Measurements from ENCODE around the gene TEKT1. TPM values are rescaled to one million over a fixed set of nuclear protein-coding genes. Genes with fewer than 3 reads are reported as not detected.
A peak's percentile ranks its signal among the peaks of the same experiment; 100 is the strongest.

TEKT1 gene
- total RNA-seq, 1 experiment from 2014 or later = not detected

DNA sequence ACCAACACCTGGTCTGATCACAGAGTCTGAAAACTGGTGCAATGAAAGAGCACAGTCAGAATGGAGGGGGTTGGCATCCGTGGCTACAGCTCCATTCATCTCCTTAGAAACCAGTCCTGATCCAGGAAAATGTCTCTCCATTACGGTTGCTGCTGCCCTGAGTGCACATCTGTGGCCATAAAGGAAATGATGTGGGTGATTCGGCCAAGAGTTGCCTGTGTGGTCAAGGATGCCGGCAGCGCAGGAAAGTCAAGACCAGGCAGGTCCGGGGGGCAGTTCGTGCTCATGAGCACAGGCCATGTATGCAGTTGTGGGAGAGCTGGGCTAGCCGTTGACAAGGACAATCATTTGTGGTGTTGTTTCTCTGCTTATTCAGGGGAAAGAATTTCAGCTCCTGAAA, 69.8 kb downstream of the TEKT1 start:
- no peak for DNase-seq (ENCODE audit: low read depth)

DNA sequence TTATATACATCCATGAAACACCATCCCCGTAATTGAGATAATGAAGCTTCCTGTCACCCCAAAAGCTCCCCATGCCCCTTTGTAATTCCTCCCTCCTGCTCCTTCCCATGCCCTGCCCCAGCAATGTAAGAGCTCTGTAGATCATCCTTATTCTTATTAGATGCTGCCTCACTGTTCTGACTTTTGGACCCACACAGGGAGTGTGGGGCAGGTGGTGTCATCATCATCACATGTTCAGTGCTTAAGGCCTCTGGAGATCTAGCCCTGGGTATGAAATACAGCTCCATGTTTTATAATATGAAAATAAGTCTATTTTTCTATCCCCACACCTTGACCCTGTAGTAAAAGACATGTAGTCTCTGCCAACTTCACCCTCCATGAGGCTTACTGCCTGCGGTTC, 73.8 kb downstream of the TEKT1 start:
- DNase-seq (ENCODE audit: low read depth) = no peak

DNA sequence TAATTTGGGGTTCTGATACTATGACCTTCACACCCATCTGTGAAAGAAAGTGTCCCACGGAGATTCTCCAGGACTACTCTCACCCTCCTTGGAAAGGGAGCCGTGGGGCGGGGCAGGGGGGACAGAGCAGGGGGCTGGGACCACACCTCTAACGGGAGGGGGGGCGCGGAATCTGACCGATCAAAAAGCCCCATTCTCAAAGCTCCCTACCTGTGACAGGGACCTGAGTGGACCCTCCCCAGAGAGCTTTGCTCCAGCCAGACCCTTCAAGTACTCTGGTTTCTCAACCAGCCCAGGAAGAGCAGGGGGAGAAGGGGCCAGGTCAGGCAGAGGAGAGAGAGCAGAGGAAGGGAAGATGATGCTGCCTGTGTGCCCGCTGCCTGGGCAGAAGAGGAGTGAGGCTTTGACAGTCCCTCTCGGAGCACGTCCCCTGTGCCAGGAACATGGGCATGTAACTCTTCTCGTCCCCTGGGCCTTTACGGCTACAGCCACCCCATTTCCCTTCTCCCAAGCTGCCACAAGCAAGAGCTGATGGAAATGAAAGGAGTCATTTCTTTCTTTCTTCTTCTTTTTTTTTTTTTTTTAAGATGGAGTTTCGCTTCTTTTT, 75.0 kb downstream of the TEKT1 start:
- no peak for DNase-seq (ENCODE audit: low read depth)

DNA sequence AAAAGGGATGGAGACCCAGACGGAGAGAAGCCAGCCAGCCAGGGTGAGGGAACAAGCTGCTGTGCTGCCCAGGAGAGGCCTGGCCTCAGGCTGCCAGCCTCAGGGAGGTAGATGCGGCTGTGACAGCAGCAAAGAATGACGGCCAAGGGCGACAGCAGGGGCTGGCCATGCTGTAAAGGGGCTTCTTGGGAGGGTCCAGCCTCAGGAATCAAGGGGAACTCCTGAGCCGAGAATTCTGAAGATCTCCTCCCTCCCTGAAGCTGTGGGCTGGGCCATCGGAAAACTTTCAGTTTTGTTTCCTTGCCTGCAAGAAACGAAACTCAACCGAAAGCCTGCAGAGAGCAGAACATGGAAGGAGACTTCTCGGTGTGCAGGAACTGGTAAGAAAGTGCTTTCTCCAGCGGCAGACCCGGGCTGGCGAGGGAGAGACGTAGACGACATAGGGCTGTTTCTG, 75.8 kb downstream of the TEKT1 start, which contains the start of gene XAF1:
TSS of gene XAF1 (plus strand) at position 316 of the 454 bp plus-strand sequence. CDS start at position 349, 33 bp downstream.
- peak; percentile 82 for DNase-seq (ENCODE audit: low read depth)

DNA sequence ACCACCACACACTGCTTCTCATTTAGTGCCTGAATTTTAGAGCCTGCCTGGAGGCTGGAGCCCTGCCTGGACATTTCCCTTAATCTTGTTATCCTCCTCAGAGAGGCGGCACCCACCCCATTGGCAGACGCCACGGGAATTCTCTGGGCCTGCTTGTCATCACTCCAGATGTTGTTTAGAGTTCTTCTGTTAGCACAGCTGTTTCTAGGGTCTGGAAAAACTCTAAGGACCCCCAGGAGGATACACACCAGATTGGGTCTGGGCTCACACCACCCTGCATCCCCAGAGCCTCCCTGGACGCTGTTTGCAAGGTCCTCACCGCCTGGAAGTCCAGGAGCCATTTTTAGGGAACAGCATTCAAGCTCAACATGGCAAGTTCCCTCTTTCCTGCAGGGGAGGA, 76.2 kb downstream of the TEKT1 start:
- DNase-seq (ENCODE audit: low read depth) = no peak

DNA sequence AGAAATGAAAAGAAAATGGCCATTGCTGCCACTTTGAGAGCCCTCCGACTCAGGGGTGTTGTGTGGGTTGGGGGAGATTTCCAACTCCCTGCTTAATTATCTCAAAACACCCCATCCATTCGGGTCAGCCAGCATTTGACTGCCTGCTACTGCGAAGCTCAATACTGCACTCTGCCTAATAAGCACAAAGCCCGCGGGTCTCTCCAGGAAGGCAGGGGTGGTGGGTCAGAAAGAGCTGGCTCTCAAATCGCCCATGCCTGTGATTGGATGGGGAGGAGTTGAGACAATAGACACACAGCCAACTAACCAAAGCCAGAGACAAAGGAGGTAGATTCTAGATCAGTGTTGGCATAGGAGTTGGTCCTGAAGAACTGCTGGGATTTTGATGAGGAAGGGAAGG, 78.0 kb downstream of the TEKT1 start:
- DNase-seq (ENCODE audit: low read depth) = no peak

DNA sequence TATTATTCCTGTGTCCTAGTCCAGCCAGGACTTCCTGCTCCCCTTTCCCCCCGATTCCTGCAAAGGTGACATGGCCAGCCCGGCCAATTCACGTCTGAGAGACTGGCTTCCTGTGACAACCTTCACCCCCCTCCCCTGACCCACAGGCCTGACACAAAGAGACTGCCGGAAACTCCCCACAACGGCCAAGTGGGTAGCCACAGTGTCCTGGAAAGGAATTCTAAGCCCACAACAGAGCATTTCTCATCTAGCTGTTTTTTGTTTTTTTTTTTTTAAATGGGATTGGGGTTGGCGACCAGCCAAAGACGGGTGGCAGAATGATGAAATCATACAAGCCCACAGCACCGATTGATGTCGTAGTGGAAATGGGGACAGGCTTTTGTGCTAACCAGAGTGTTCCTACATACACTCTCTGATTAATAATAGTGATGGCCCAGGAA, 78.5 kb downstream of the TEKT1 start:
- DNase-seq (ENCODE audit: low read depth) = peak; percentile 96

DNA sequence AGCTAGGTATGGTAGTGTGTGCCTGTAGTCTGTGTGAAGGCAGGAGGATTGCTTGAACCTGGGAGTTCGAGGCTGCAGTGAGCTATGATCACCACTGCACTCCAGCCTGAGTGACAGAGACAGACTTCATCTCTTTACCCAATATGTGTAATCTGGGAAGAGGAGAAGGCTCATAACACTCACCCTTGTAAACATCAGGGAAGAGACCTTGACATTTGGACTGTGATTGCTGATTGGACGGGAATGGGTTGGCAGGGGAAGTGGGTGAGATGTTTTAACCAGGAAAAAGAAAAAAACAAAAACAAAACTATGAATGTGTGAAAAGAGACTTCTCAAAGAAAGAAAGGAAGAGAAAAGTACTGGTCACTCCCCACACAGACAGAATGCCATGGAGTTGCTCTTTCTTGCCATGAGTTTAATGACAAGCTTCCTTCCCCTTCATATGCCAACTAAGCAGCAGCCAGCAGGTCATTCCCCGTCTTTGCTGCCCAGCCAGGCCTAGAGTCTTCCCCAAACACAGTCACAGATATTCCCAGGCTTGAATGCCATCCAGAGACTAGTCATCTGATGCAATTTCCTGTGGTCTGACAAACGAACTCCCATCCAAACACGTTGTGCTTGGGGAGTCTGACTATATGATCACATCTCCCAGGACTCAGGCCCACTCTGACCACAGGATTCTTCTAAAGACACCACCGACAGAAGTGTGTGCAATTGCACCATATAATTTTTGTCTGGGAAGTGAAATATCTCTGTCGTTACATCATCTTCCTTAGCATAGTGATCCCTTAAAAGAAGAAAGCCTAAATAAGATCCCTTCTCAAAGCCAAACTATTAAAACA, 79.2 kb downstream of the TEKT1 start:
- peak; percentile 99 for DNase-seq (ENCODE audit: low read depth)

DNA sequence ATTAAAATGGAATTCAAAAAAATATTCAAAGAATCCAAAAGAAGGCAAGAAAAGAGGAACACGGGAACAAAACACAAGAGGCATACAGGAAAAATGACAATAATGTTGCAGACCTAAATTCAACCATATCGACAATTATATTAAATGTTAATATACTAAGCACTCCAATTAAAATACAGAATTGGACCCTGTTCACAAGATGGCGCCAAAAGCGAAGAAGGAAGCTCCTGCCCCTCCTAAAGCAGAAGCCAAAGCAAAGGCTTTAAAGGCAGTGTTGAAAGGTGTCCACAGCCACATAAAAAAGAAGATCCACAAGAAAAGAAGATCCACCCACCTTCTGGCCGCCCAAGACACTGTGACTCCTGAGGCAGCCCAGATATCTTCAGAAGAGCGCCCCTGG, 82.0 kb downstream of the TEKT1 start:
- DNase-seq (ENCODE audit: low read depth) = peak; percentile 33

DNA sequence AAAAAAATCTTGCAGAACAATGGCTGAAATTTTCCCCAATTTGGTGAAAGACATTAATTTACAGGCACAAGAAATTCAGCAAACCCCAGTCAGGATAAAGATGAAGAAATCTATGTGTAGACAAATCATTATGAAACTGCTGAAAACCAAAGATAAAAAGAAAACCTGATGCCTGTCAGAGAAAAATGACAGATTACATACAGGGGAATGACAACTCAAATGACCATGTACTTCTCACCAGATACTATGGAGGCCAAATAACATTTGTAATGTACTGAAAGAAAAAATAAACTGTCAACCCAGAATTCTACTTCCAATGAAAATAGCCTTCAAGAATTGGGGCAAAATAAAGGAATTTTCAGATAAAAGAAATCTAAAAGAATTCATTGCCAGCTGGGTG, 82.9 kb downstream of the TEKT1 start:
- DNase-seq (ENCODE audit: low read depth) = no peak

Other genes with a start within 250 kb of the TEKT1 start
- gene KIAA0753, start 191.0 kb downstream of the TEKT1 start, total RNA-seq (2014; rRNA removed; shearing (Covaris generic)) = 7.2 and 12.9 TPM in 2 replicates
- gene TXNDC17, start 190.7 kb downstream of the TEKT1 start, total RNA-seq (2014; rRNA removed; shearing (Covaris generic)) = 250 and 253 TPM in 2 replicates
- 13.4 and 29.9 TPM in 2 replicates for gene MED31, start 180.1 kb downstream of the TEKT1 start, total RNA-seq (2014; rRNA removed; shearing (Covaris generic))
- 0.62 and 1.6 TPM in 2 replicates for gene C17orf100, start 180.0 kb downstream of the TEKT1 start, total RNA-seq (2014; rRNA removed; shearing (Covaris generic))
- not detected in 2 replicates for gene SLC13A5, start 118.4 kb downstream of the TEKT1 start, total RNA-seq (2014; rRNA removed; shearing (Covaris generic))
- 74.4 and 76.4 TPM in 2 replicates for gene XAF1, start 75.7 kb downstream of the TEKT1 start, total RNA-seq (2014; rRNA removed; shearing (Covaris generic))
- 0.20 TPM in 1 of 2 replicates, not detected in the other for gene FBXO39, start 55.5 kb downstream of the TEKT1 start, total RNA-seq (2014; rRNA removed; shearing (Covaris generic))
- not detected in 2 replicates for gene ALOX12, start 164.3 kb upstream of the TEKT1 start, total RNA-seq (2014; rRNA removed; shearing (Covaris generic))
- gene RNASEK, start 180.9 kb upstream of the TEKT1 start, total RNA-seq (2014; rRNA removed; shearing (Covaris generic)) = 262 and 391 TPM in 2 replicates
- not detected in 2 replicates for gene BCL6B, start 191.3 kb upstream of the TEKT1 start, total RNA-seq (2014; rRNA removed; shearing (Covaris generic))
- 0.30 and 0.54 TPM in 2 replicates for gene SLC16A13, start 204.3 kb upstream of the TEKT1 start, total RNA-seq (2014; rRNA removed; shearing (Covaris generic))
- gene SLC16A11, start 212.4 kb upstream of the TEKT1 start, total RNA-seq (2014; rRNA removed; shearing (Covaris generic)) = not detected in 2 replicates
- not detected in 2 replicates for gene CLEC10A, start 248.5 kb upstream of the TEKT1 start, total RNA-seq (2014; rRNA removed; shearing (Covaris generic))

All from M059J (cell line).